DMS114 treated with DMSO at 0.1 percent for 48 hours (cell line): ENCODE results near the gene PRIM2.
A peak's percentile ranks its signal among the peaks of the same experiment; 100 is the strongest.
"Not testable (repeated sequence)": the region's sequence is repeated elsewhere in the genome, so short reads cannot be mapped to it uniquely, and the experiment has no call there.

Experiments
- DNase-seq: peaks from one replicate; lab custom pipeline; 2025; ENCODE audit not compliant: unreplicated experiment; lab: John Stamatoyannopoulos, UW

The PRIM2 gene

DNA sequence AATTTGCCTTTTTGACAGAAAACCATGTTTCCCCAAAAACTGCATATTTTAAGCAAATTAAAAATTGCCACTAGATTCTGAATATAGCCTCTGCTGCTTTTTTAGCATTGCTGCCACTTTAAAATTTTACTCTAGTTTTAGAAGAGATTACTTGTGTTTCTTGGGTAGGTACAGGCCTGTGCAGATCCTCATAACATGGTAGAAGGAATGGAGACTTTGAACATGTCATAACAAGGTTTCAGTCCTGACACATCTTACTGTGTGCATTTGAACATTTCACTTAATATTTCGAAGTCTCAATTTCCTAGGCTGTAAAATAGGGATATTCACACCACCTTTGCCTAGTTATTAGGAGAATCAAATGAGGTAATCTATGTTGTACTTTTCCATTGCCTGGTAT lies 259.6 kb downstream of the PRIM2 start:
- not testable (repeated sequence) for DNase-seq

DNA sequence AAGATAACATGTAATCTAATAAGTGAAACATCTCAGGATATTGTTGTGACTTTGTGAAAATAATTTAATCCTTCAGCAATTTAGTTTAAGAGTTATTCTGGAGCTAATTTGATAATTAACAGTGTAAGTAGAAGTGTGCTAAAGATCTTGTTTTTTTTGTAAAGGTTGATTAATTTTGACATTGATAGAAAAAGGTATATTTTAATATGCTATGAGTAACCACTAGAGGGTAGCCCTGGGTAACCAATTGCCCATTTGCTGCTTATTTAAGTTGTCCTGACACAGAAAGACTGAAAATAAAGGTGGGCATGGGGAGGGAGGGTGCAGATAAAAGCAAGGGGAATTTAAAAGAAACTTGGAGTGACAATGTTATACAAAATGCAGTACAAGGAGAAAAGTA lies 262.1 kb downstream of the PRIM2 start:
- peak; percentile 7 for DNase-seq

GRCh38 chr6:57581586-57581985 lies 264.2 kb downstream of the PRIM2 start:
- DNase-seq, result not testable (repeated sequence)

DNA sequence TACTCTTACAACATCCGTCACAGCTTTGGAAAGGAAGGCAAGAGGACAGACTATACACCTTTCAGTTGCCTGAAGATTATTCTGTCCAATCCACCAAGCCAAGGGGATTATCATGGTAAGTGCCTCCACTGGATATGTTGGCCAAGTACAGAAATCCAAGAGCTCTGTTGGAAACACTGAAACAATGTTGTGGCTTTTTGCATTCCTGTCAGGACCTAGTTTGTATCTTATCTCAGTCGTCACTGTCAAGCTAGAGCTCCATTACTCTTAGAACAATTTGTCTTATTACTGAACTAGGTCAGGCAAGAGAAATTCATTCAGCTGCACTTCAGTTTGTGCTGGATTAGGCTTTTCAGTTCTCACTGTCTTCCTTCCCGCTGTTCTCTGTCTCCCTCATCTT lies 283.7 kb downstream of the PRIM2 start:
- DNase-seq, result not testable (repeated sequence)

DNA sequence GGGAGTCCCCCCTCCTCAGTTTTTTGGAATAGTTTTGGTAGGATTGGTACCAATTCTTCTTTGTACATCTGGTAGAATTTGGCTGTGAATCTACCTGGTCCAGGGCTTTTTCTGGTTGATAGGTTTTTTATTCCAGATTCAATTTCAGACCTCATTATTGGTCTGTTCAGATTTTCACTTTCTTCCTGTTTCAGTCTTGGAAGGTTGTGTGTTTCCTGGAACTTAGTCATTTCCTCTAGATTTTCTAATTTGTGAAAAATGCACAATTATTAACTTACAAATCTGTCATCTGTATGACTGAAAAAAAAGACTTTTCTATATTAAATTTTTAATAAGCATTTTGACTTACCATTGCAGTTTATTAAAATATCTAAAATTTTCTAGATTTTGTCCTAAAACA lies 287.9 kb downstream of the PRIM2 start:
- not testable (repeated sequence) for DNase-seq

- DNase-seq, result not testable (repeated sequence)
These were observed 288.9 kb downstream of the PRIM2 start for GRCh38 chr6:57606331-57606730.

GRCh38 chr6:57610612-57611011 lies 293.2 kb downstream of the PRIM2 start:
- DNase-seq, result not testable (repeated sequence)

DNA sequence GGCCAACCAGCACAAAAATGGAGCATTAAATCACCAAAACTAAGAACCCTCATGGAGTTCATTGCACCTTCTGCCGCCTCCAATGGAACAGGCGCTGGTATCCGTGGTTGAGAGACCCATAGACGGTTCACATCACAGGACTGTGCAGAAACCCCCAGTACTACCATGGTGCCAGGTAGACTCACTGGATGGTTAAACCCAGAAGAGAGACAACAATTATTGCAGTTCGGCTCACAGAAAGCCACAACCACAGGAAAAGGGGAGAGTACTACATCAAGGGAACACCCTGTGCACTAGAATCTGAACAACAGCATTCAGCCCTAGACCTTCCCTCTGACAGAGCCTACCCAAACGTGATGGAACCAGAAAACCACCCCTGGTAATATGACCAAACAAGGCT lies 301.5 kb downstream of the PRIM2 start:
- DNase-seq, result not testable (repeated sequence)

DNA sequence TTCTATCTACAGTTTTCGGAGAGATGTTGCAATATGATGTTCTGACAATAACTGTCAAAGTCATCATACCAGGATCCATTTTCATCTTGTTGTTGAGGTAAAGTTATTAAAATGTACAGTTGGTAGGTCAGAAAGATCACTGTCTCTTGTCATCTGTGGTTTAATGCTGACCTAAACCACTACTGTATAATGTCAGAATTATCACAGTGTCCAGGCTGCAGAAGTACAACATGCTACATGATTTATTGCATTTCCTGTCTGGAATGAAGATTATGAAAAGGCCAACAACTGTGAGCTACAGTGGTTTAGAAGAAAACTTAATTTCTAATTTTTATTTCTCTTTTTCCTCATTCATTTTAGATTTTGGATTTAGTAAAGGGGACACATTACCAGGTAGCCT lies 314.3 kb downstream of the PRIM2 start:
- DNase-seq, result not testable (repeated sequence)

DNA sequence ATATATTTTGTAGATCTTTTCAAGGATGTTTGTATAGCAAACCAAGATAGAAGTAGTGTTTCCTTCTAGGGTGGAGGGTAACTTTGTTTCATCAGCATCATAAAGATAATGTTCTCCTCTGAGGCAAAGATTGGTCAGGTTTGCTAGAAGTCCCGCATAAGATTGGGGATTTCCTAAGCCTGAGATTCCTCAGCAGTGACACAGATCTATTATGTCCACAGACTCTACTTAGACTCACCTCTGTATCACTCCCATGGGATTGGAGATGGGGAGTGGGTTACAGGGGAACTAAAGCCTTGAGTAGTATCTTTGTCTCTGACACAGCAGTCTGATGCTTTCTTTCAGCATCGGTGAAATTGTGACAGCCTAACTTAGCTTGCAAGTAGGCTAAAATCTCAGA lies 341.1 kb downstream of the PRIM2 start:
- not testable (repeated sequence) for DNase-seq

- not testable (repeated sequence) for DNase-seq
These were observed 342.4 kb downstream of the PRIM2 start for GRCh38 chr6:57659794-57660193.

- DNase-seq, result not testable (repeated sequence)
These were observed 343.5 kb downstream of the PRIM2 start for GRCh38 chr6:57660940-57661339.

DNA sequence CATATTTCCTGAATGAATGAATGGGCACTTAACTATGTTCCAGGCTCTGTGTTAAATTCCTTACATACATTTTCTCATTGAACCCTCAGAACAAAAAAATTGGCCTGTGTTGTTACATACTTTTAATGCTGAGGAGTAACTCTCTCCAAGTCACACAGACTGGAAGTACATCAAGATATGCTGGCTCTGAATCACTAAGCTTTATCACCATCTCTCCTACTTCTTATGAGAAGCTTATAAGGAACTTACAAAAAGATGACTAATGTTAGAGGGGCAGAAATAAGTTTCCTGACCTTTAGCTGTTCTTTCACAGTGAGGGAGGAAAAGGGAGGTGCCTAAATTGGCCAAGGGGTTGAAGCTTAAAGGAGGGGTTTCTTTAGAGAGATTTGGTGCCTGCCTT lies 350.7 kb downstream of the PRIM2 start:
- not testable (repeated sequence) for DNase-seq

- DNase-seq, result not testable (repeated sequence)
These were observed 353.8 kb downstream of the PRIM2 start for GRCh38 chr6:57671237-57671636.

DNA sequence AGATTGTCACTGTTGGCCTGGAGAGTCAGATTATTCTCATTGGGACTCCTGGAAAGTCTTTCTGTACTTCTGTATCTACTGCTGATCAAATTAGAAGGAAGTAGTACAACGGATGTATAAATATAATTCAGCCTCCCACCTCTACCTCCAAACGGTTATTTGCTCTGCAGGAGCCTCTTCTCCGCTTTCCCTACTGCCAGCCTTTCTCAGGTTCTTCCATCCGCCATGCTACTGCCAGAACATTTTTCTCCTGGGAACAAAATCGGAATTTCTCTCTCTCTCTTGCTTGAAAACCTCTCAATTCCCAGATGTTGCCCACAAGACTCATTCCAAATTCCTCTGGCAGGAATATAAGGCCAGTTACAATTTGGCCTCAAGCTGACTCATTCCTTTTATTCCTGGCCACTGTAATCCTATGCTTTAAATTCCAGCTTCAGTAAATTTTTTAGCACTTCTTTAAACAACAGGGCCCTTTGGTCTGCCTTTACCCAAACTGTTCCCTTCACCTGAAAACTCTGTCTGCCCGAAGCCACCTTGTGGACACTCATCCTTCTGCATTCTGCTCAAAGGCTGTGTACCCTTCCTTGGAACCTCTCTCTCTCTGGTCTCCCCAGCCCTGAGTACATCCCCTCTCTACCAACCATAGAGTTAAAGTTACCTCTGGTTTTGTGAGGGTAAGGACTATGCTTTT lies 354.7 kb downstream of the PRIM2 start:
- not testable (repeated sequence) for DNase-seq

- DNase-seq, result not testable (repeated sequence)
These were observed 355.9 kb downstream of the PRIM2 start for GRCh38 chr6:57673281-57673680.

- DNase-seq, result not testable (repeated sequence)
These were observed 358.0 kb downstream of the PRIM2 start for GRCh38 chr6:57675386-57675785.

- not testable (repeated sequence) for DNase-seq
These were observed 379.0 kb downstream of the PRIM2 start for GRCh38 chr6:57696382-57696781.
